Sigmoid colon (tissue), 7 donors: ENCODE data around the gene TTC33. TPM values are rescaled to one million over a fixed set of nuclear protein-coding genes. Genes with fewer than 3 reads are reported as not detected.

ENCODE experiments used
- DNase-seq: peaks from one replicate; pipeline ENCODE4 v3.0.0-alpha.2; 2019
- H3K27ac ChIP-seq, 4 donors: fragments of 200-600 bp; sonication (generic); one replicate each; pipeline ENCODE4 v1.5.1; 2016 to 2019; ENCODE audit warnings: mild to moderate bottlenecking in 1 of 4
- H3K27me3 ChIP-seq, 3 donors: fragments of 200-600 bp; sonication (generic); one replicate each; pipeline ENCODE4 v1.5.1; 2019; ENCODE audit warnings: mild to moderate bottlenecking in 1 of 3
- H3K36me3 ChIP-seq, 4 donors: fragments of 200-600 bp; sonication (generic); one replicate each; pipeline ENCODE4 v1.5.1; 2016 to 2019
- H3K4me1 ChIP-seq, 4 donors: fragments of 200-600 bp; sonication (generic); one replicate each; pipeline ENCODE4 v1.5.1; 2017 to 2019
- H3K4me3 ChIP-seq, 4 donors: fragments of 200-600 bp; sonication (generic); one replicate each; pipeline ENCODE4 v1.5.1; 2017 to 2019; ENCODE audit warnings: mild to moderate bottlenecking in 2 of 4, moderate library complexity in 1 of 4
- H3K9me3 ChIP-seq, 4 donors: fragments of 200-600 bp in 3 of 4; sonication (generic) in 3 of 4; one replicate each; pipeline versions ENCODE4 v1.5.1 to v1.6.1; 2013 to 2019
- EP300 ChIP-seq, 4 donors: sonication (generic); formaldehyde crosslinking; IDR thresholded peaks; one replicate each; pipeline ENCODE4 v1.6.1; 2017; ENCODE audit warnings: antibody characterized with exemption in 4 of 4
- POLR2A ChIP-seq, 2 donors: fragments of 450-650 bp; IDR thresholded peaks; one replicate each; pipeline ENCODE4 v1.6.1; 2016; ENCODE audit warnings: antibody characterized with exemption in 2 of 2, mild to moderate bottlenecking in 2 of 2, moderate library complexity in 2 of 2
- POLR2AphosphoS5 ChIP-seq, 4 donors: sonication (generic); formaldehyde crosslinking; IDR thresholded peaks; one replicate each; pipeline ENCODE4 v1.6.1; 2017; ENCODE audit warnings: antibody characterized with exemption in 4 of 4
- WGBS, 2 donors: extraction: QIAGEN DNeasy Blood & Tissue Kit; methylation state at CpG; one replicate each; pipeline ENCODE4 v1.1.7; 2013; 5-methylcytosine and 5-hydroxymethylcytosine counted together
- intact Hi-C: fragments of 100-400 bp; cut with DNase I; formaldehyde crosslinking; loops from one replicate; pipeline ENCODE4 v1.15.1; 2023
- polyA plus RNA-seq, 3 donors: library from polyadenylated mRNA; stranded (reverse); fragments of 200-250 nt; gene quantifications; one replicate each; pipeline ENCODE4 v1.2.3, GENCODE V29; 2013
- total RNA-seq, 4 donors: library from RNA; depleted of rRNA; stranded (reverse); fragments of >200 nt; gene quantifications; one replicate each; pipeline ENCODE4 v1.1.0, GENCODE V29; 2016
- TF ChIP-seq, protein P1 (sequence below), 4 experiments: fragments of 450-650 bp in 3 of 4; fragments of 200-600 bp in 1 of 4; IDR thresholded peaks; one replicate each; pipeline ENCODE4 v1.5.1; 2016 to 2019; ENCODE audit warnings: antibody characterized with exemption in 4 of 4, mild to moderate bottlenecking in 3 of 4, moderate library complexity in 2 of 4
- donor health status: healthy with polysubstance abuse.
- donor health status: Bipolar disorder and iron deficiency.
- donor health status: healthy.

The TTC33 gene
- total and polyA plus RNA-seq, 7 donors: 6.6 to 33.2 (median 18.0) TPM

DNA sequence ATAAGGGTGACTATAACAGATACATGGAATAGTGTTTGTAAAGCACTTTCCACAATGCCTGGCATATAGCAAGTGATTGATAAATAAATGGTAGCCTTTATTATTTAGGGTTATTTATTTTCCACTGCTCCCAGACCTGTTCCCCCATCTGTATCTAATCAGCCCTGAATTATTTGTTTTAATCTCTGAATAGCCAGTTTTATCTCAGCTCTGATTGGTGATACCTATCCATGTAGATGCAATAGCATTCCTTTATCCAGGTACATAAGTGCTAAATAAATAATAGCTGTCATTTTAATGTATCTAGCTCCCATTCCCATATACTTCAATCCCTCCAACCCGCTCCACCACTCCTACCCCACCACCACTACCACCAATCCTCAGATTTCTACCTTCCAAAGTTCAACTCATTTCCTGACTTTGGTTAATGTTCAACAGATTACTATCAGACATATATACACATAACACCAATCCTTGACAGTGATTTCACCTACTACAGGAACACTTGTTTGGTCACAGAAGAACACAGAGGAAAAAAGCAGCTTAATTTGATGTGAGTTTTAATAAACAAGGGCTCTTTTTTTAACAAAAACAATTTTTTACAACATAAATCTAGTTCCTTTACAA is 28.4 kb upstream of the TTC33 start:
- peaks cover 0 to 20% (median 11%) of the 10 kb centered on the region in 4 donors for H3K4me1 ChIP-seq
- 19 to 76% methylated on average over 1 of the region's 1 CpG for WGBS, 2 donors
- no peaks in the 10 kb centered on the region for H3K9me3 ChIP-seq
- intact Hi-C loops: no loop called here
- H3K27ac ChIP-seq: no peak overlapping the region
- H3K36me3 ChIP-seq: no peaks in the 10 kb centered on the region
- DNase-seq: no peak
- no peaks in the 10 kb centered on the region for H3K27me3 ChIP-seq
- TF ChIP-seq POLR2A (IDR thresholded peaks at IDR 0.05) (no peak), EP300 (IDR thresholded peaks at IDR 0.05) (no peak), POLR2AphosphoS5 (IDR thresholded peaks at IDR 0.05) (no peak)
- TF ChIP-seq, protein P1, sequence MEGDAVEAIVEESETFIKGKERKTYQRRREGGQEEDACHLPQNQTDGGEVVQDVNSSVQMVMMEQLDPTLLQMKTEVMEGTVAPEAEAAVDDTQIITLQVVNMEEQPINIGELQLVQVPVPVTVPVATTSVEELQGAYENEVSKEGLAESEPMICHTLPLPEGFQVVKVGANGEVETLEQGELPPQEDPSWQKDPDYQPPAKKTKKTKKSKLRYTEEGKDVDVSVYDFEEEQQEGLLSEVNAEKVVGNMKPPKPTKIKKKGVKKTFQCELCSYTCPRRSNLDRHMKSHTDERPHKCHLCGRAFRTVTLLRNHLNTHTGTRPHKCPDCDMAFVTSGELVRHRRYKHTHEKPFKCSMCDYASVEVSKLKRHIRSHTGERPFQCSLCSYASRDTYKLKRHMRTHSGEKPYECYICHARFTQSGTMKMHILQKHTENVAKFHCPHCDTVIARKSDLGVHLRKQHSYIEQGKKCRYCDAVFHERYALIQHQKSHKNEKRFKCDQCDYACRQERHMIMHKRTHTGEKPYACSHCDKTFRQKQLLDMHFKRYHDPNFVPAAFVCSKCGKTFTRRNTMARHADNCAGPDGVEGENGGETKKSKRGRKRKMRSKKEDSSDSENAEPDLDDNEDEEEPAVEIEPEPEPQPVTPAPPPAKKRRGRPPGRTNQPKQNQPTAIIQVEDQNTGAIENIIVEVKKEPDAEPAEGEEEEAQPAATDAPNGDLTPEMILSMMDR (IDR thresholded peaks at IDR 0.05): no peak
- H3K4me3 ChIP-seq: no peak overlapping the region

DNA sequence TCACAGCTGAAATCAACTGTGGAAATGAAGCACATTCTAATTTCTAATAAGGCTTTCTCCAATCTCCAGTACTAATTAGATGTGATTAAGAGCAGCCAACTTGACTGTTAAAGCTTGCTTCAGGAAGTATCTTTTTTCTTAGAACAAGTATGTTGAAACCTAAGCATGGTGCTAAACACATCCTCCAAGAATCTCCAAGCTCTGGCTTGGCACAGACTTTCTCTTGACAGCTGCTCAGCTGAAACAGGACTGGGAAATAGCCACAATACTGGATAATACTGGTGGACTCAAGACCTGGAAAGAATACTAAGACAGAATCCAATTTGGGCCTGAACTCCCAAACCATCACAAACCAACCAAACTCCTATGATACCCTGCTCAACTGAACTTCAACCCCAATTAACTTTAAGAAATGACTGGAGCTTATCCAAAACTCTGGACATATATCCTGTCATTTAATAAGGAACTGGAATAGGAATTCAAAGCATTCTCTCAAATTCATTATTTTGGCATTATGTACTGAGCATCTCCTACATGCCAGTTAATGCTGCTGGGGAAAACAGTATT is 26.2 kb upstream of the TTC33 start:
- Histone ChIP-seq H3K27ac (no peak overlapping the region), H3K4me3 (no peak overlapping the region), H3K36me3 (no peaks in the 10 kb centered on the region), H3K27me3 (no peaks in the 10 kb centered on the region), H3K9me3 (no peaks in the 10 kb centered on the region), H3K4me1 (peaks cover 0 to 20% (median 11%) of the 10 kb centered on the region in 4 donors)
- intact Hi-C loops: no loop called here
- TF ChIP-seq EP300 (IDR thresholded peaks at IDR 0.05) (no peak), POLR2A (IDR thresholded peaks at IDR 0.05) (no peak), POLR2AphosphoS5 (IDR thresholded peaks at IDR 0.05) (no peak)
- no peak for DNase-seq

GRCh38 chr5:40780858-40781257 is 25.1 kb upstream of the TTC33 start:
- no peak for TF ChIP-seq POLR2A (IDR thresholded peaks at IDR 0.05)
- TF ChIP-seq EP300 (IDR thresholded peaks at IDR 0.05): no peak
- no peak for TF ChIP-seq POLR2AphosphoS5 (IDR thresholded peaks at IDR 0.05)
- TF ChIP-seq, protein P1 (IDR thresholded peaks at IDR 0.05): no peak
- 92 to 94% methylated on average over 3 of the region's 3 CpGs for WGBS, 2 donors
- no peak overlapping the region for H3K4me3 ChIP-seq
- H3K27ac ChIP-seq: no peak overlapping the region
- no peaks in the 10 kb centered on the region for H3K9me3 ChIP-seq
- peaks cover 0 to 28% (median 19%) of the 10 kb centered on the region in 4 donors for H3K4me1 ChIP-seq
- intact Hi-C loops: no loop called here
- peaks cover 0 to 10% (median 0%) of the 10 kb centered on the region in 4 donors for H3K36me3 ChIP-seq
- no peak for DNase-seq
- H3K27me3 ChIP-seq: no peaks in the 10 kb centered on the region

DNA sequence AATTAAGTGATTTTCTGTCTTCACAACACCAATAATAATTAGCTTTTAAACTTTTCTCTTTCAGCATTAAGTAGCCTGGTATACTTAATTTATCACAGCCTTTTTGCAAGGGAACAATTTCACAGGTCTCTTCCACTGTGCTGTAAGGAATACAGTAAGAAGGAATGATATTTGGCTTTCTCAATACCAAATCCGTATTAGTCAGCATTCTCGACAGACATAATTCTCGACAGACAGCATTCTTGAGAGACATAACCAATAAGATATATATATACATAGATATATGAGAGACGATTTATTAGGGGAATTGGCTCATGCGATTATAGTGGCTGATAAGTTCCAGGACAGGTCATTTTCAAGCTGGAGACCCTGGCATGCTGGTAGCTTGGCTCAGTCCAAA is 24.4 kb upstream of the TTC33 start:
- 89 to 95% methylated on average over 5 of the region's 5 CpGs for WGBS, 2 donors
- H3K4me1 ChIP-seq: peaks cover 0 to 30% (median 22%) of the 10 kb centered on the region in 4 donors
- intact Hi-C loops: no loop called here
- no peaks in the 10 kb centered on the region for H3K27me3 ChIP-seq
- no peaks in the 10 kb centered on the region for H3K9me3 ChIP-seq
- TF ChIP-seq, protein P1 (IDR thresholded peaks at IDR 0.05): no peak
- TF ChIP-seq POLR2AphosphoS5 (IDR thresholded peaks at IDR 0.05) (no peak), EP300 (IDR thresholded peaks at IDR 0.05) (no peak), POLR2A (IDR thresholded peaks at IDR 0.05) (no peak)
- DNase-seq: no peak
- no peak overlapping the region for H3K4me3 ChIP-seq
- no peak overlapping the region for H3K27ac ChIP-seq
- peaks cover 0 to 16% (median 0%) of the 10 kb centered on the region in 4 donors for H3K36me3 ChIP-seq

DNA sequence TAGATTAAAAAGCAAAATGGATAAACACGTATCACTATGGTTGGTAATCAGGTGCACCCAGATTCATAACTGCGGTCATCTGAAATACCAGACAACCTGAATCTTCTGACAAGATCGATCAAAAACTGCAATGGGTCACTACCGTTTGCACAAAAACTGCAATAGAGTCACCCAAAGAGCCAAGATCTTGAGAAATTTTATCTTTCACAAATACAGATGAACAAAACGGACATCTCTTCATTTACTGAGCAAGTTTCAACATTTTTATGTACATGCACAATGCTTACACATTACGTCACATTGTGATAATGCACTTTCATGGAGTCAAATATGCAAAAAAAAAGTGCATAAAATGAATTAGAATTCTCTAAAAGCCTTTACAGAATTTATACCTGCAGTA is 23.8 kb upstream of the TTC33 start:
- WGBS, 2 donors: 94 to 95% methylated on average over 6 of the region's 6 CpGs
- TF ChIP-seq POLR2AphosphoS5 (IDR thresholded peaks at IDR 0.05) (no peak), POLR2A (IDR thresholded peaks at IDR 0.05) (no peak), EP300 (IDR thresholded peaks at IDR 0.05) (no peak)
- TF ChIP-seq, protein P1 (IDR thresholded peaks at IDR 0.05): no peak

More for the DNA sequence above, 23.8 kb upstream of the TTC33 start:
- H3K9me3 ChIP-seq: no peaks in the 10 kb centered on the region
- peaks cover 0 to 29% (median 22%) of the 10 kb centered on the region in 4 donors for H3K4me1 ChIP-seq
- H3K27me3 ChIP-seq: no peaks in the 10 kb centered on the region
- DNase-seq: no peak
- peaks cover 0 to 23% (median 0%) of the 10 kb centered on the region in 4 donors for H3K36me3 ChIP-seq
- no peak overlapping the region for H3K4me3 ChIP-seq
- H3K27ac ChIP-seq: no peak overlapping the region
- intact Hi-C loops: no loop called here
